ENCODE data around the gene CDK15.

DNA sequence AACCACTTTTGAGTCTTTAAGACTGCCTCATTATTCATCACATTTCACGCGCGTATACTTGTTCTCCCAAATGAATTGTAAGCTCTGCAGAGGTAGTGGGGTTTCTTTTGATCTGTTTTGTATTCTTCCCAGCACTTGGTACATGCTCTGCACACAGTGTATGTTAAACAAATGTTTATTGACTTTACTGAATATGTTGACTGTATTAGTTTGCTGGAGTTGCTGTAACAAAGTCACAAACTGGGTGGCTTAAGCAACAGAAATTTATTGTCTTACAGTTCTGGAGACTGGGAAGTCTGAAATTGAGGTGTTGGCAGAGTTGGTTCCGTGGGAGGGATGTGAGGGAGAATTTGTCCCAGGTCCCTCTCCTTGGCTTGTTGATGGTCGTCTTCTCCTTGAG, 65.1 kb downstream of the CDK15 start:
- no peak for TF ChIP-seq CTCF (IDR thresholded peaks at IDR 0.05)
- TF ChIP-seq EZH2 (IDR thresholded peaks at IDR 0.05): no peak

All from neural progenitor cell (in vitro differentiated cells).